Effector CD8-positive, alpha-beta T cell (primary cell): ENCODE measurements around the gene LRBA.
"Not testable (repeated sequence)": the region's sequence is repeated elsewhere in the genome, so short reads cannot be mapped to it uniquely, and the experiment has no call there.

Experiments used
- DNase-seq: peaks from one replicate; lab custom pipeline; 2025; lab: John Stamatoyannopoulos, UW

Gene LRBA

DNA sequence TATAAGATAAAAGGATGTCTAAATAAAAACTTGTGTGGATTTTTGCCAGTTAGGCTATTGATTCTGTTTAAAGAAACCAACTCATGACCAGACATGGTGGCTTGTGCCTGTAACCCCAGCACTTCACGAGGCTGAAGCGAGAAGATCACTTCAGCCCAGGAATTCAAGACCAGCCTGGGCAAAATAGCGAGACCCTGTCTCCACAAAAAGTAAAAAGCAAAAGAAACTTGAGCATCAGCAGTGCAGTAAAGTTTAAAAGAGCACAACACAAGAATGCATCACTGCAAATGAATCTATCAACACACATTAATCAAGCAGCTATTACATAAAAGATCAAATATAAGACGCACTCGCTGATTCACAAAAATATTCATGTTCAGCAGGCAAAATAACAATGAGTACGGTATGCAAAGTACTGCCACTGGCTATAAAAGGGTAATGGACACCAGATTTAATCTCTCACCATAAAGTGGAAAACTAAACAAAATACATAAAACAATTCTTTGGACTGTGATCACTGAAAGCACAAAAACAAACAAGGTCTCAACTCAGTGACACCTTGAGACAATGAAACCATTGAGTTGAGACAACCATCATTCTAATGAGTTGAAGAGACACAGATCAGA, 41.3 kb downstream of the LRBA start:
- DNase-seq = no peak

DNA sequence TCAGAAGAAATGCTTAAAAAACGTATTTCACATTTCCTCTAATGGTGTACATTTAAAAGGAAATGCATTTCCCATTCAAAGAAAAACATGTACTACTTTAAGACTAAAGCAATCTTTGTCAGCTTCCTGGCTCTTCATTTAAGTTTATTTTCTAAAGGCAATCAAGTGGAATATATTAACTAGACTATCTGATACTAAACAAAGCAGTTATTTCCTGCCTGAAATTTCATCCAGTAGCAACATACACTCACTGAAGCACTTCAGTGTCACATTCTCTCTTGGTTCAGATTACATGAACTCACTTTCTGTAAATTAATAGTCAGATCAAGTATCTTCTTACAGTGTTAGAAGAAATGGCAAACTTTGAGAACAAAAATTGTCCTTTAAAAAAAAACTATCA, 42.5 kb downstream of the LRBA start:
- no peak for DNase-seq

DNA sequence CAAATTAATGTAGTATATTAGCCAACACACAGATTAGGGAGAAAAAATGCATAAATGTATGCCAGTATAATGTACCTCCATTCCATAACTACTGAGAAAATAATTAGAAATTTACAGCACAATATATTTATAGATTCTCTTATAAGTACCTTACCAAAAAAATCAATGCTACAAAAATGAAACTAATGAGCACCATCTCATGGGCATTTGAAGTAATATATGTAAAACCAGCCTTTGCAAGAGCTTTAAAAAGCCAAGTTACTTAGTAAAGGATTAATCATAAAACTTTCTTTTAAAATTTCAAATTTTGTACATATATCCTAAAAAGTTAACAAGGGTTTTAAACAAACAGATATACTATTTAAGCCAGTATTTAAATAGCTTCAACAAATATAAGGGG, 43.2 kb downstream of the LRBA start:
- no peak for DNase-seq

DNA sequence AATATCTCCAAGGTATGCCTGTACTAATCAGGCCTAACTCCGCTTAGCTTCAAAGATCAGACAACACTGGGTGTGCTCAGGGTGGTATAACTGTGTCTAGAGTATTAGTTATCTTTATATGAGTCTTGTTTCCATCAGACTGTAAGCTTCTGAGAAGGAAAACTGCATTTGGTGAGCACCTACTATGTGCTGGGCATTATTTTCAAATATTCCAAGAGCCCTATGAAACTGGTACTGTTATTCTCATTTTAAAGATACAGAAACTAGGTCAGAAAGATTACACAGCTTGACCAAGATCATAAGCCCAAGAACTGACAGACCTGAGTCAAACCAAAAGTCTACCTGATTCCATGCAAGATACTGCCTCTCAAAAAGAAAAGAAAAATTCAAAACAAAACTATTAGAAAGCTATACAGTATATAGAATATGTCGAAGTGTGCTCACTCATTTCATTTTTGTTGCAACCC, 44.4 kb downstream of the LRBA start:
- DNase-seq = no peak

DNA sequence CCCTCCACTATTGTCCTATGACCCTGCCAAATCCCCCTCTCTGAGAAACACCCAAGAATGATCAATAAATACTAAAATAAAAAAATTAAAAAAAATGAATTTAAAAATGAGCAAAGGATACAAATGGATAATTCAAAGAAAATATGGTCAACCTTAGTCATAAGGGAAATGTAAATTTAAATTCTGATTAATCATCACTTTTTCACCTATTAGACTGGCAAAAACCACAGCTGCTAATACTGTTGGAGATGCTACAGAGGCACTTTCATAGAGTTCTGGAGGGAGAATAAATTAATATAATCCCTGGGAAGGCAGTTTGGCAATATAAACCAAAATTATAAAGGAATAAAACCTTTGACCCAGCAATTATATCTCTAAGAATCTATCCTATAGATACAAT, 50.3 kb downstream of the LRBA start:
- DNase-seq = no peak

DNA sequence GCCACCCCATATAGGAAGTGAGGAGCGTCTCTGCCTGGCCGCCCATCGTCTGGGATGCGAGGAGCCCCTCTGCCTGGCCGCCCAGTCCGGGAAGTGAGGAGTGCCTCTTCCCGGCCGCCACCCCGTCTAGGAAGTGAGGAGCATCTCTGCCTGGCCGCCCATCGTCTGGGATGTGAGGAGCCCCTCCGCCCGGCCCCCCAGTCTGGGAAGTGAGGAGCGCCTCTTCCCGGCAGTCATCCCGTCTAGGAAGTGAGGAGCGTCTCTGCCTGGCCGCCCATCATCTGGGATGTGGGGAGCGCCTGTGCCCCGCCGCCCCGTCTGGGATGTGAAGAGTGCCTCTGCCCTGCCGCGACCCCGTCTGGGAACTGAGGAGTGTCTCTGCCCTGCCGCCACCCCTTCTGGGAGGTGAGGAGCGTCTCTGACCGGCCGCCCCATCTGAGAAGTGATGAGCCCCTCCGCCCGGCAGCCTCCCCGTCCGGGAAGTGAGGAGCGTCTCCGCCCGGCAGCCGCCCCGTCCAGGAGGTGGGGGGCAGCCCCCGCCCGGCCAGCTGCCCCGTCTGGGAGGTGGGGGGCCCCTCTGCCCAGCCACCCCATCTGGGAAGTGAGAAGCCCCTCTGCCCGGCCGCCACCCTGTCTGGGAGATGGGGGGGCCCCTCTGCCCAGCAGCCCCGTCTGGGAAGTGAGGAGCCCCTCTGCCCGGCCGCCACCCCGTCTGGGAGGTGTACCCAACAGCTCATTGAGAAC, 51.3 kb downstream of the LRBA start:
- not testable (repeated sequence) for DNase-seq

DNA sequence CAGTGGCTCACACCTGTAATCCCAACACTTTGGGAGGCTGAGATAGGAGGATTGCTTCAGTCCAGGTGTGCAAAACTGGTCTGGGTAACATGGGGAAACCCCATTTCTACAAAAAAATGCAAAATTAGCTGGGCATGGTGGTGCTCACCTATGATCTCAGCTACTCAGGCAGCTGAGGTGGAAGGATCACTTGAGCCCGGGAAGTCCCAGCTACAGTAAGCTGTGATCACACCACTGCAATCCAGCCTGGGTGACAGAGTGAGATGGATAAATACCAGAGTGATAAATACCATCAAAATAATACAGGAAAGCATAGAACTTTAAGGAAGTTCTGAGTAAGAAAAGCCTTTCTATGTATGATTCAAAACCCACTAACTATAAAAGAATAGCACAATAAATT, 52.8 kb downstream of the LRBA start:
- DNase-seq = no peak

DNA sequence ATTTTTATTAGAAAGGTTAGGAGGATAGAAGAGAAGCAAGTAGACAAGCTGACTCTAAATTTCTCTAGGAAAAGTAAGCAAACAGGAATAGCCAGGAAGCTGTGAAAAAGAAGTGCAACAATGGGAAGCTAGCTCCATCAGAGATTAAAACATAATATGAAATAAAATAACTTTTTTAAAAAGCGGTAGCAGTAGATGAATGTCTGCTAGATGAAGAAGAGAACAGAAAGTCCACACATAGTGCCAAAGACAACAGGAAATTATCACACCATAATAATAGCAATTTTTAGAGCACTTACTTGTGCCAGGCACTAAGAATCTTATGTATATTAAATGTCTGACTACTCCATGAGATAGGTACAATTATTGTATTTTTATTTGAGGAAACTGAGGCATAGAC, 53.5 kb downstream of the LRBA start:
- no peak for DNase-seq

DNA sequence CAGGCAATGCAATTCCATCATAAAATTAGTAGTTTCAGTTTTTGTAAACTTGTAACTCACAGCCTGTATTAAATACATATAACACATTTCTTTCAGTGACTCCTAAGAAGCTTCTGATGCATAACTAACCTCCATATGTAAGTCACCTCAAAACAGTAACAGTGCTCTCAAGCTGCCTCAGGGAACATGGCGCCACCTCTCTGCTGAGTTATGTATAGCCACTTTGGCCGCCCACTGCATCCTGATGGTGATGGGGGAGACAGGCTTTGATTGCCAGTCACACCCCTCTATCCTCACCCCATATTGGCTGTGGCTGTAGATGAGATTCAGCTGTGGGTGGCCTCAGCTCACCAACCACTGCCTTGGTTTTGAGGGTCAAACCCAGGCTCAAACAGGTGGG, 54.3 kb downstream of the LRBA start:
- no peak for DNase-seq

DNA sequence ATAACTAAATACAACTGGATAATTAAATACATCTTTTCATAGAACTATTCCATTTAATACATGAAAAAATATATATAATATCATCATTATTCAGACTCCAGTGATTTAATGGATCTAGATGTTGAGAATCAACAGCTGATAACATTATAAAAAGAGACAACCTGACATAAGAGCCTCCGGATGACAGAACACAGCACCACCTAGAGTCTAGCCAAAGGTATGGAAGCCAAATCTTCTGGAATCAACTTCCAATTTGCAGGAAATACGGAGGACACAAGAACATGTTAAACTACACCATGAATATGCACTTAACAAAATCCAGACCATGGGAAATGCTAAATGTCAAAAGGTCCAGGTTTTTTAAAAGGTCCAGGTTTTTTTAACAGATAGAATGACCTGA, 55.0 kb downstream of the LRBA start:
- DNase-seq = no peak

DNA sequence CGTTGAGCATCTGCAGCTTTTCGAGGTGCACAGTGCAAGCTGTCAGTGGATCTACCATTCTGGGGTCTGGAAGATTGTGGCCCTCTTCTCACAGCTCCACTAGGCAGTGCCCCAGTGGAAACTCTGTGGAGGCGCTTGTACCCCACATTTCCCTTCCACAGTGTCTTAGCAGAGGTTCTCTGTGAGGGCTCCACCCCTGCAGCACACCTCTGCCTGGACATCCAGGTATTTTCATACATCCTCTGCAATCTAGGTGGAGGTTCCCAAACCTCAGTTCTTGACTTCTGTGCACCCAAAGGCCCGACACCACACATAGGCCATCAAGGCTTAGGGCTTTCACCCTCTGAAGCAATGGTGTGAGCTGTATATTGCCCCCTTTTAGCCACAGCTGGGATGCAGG, 57.1 kb downstream of the LRBA start:
- not testable (repeated sequence) for DNase-seq

DNA sequence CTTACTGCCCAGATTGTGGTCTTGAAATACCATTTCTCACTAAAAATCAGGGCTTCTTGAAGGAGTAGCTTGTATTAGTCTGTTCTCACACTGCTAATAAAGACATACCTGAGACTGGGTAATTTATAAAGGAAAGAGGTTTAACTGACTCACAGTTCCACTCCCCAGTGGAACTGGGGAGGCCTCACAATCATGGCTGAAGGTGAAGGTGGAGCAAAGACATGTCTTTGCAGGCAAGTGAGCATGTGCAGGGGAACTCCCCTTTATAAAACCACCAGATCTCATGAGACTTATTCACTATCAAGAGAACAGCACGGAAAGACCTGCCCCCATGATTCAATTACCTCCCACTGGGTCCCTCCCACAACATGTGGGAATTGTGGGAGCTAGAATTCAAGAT, 58.0 kb downstream of the LRBA start:
- DNase-seq = not testable (repeated sequence)

DNA sequence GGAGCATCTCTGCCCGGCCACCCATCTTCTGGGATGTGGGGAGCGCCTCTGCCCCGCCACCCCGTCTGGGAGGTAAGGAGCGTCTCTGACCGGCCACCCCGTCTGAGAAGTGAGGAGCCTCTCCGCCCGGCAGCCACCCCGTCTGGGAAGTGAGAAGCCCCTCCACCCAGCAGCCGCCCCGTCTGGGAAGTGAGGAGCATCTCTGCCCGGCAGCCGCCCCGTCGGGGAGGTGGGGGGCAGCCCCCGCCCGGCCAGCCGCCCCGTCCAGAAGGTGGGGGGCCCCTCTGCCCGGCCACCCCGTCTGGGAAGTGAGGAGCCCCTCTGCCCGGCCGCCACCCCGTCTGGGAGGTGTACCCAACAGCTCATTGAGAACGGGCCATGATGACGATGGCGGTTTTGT, 61.2 kb downstream of the LRBA start:
- not testable (repeated sequence) for DNase-seq

DNA sequence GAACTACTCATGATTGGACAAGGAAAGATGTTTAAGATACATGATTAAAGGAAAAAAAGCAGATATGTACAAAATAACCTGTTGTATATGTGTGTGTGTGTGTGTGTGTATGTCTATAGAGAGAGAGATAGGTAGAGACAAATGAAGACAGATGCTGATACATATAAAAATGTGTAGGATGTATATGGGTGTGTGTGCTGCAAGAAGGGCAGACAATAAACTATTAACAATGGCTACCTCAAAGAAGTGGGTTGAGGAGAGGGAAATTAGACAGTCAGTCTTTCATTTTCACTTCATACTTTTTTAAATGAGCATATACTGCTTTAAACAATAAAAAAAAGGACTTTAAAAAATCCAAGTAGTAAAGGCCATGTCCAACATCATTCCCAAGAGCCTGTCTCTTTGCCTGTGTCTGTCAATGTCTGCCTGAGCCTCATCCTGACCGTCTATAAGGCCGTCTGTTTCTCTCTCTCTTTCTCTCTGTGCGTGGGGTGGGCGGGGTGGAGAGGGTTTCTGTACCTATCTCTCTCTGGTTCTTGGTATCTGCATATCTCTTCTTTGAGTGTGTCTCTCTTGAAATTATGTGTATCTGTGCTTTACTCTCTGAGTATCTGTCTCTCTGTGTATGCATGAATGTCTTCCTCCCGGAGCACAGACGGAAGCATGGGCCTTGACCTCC, 62.8 kb downstream of the LRBA start:
- DNase-seq = no peak

DNA sequence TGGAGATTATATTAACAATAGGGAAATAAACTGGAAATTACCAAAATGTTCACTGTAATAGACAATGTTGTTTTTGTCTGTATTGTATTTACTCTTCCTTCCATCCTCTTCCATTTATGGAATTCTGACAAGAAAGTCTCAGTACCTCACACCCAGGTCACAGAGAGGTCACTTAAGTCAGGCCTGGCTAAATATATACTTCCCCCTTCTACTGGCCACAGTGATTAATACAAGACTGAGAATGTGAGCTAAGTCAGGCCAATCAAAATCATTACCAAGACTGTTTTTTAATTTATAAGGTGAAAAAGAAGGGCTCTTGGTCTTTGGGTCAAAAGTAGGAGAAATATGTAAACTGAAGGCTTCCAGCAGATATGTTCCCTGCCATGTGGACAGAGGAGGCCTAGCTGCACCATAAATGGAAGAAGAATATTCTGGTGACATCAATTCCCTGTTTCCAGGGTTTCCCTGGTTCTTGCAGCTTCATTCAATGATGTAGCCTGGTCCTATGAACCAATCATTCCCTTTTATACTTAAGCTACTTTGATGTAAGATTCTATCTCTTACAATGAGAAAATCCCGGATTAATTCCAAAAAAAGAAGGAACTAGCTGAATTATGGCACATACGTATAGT, 64.3 kb downstream of the LRBA start:
- DNase-seq = no peak

DNA sequence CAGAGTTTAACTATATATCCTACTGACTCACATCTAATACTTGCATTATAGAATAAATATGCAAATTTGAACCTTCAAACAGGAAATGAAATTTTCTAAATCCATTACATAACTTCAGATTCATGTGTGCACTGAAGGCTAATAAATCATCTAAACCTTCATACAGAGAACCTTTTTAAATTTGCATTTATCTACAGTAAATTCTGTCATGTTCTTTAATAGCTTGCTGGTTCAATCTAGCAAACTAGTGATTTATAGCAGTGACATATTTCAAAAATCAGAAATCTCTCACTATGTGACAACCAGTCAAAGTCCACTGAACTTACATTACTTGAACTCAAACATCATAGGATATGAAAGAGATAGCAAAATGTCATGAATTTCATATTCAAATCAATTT, 65.1 kb downstream of the LRBA start:
- DNase-seq = no peak

DNA sequence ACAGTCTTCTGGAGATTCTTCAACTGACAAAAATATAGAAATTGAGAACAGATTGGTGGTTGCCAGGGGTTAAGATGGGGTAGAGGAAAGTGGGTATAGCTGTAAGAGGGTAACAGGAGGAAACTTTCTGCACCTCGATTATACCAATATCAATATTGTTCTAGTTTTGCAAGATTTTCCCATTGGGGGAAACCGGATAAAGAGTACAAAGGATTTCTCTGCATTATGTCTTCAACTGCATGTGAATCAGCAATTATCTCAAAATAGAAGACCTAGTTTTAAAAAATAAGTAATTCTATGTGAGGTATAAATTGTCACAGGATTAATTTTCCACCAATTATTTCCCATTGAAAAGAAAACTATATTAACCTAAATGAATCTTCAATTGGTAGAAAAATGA, 65.7 kb downstream of the LRBA start:
- no peak for DNase-seq

DNA sequence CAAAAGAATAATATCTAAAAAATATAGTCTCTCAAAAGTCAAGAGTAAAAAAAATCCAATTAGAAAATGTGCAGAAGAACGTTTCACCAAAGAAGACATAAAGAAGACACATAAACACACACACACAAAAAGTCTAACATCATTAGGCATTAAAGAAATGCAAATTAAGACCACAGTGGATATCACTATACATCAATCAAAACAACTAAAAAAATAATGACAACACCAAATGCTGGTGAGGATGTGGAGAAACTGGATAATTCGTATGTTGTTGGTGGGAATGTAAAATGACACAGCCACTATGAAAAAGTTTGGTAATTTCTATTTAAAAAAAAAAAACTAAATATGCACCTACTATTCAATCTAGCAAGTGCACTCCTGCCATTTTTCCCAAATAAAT, 66.4 kb downstream of the LRBA start:
- DNase-seq = no peak

DNA sequence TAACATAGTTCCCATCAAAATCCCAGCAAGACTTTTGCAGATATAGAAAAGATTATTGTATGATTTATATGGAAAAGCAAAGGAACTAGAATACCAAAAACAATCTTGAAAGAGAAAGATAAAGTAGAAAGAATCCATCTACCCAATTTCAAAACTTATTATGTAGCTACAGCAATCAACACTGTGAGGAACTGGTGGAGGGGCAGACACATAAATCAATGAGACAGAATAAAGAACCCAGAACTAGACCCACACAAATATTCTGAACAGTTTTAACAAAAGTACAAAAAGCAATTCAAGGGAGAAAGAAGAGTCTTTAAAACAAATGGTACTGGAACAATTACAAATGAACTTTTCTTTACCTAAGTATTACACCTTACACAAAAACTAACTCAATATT, 67.0 kb downstream of the LRBA start:
- no peak for DNase-seq

DNA sequence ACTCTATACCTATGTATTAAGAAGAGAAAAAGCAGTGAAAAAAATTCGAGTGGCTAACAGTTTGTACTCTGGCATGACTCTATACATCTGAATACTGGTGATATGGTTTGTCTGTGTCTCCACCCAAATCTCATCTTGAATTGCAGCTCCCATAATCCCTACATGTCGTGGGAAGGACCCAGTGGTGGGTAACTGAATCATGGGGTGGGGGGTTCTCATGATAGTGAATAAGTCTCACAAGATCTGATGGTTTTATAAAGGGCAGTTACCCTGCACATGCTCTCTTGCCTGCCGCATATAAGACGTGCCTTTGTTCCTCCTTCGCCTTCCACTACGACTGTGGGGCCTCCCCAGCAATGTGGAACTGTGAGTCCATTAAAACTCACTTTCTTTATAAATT, 70.4 kb downstream of the LRBA start:
- DNase-seq = no peak

DNA sequence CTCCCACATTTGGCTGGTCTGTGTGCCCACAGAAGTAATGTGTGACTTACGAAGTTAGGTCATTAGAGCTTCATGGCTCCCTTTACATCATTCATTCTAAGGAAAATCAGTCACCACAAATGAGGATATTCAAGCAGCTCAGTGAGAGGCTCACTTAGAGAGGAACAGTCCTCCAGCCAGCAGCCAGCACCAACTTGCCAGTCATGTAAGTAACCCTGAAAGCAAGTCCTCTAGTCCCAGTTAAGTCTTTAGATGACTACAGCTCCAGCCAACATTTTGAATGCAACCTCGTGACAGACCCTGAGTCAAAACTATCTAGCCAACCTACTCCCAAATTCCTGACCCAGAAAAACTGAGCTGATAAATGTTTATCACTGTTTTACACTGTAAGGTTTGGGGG, 71.3 kb downstream of the LRBA start:
- no peak for DNase-seq

DNA sequence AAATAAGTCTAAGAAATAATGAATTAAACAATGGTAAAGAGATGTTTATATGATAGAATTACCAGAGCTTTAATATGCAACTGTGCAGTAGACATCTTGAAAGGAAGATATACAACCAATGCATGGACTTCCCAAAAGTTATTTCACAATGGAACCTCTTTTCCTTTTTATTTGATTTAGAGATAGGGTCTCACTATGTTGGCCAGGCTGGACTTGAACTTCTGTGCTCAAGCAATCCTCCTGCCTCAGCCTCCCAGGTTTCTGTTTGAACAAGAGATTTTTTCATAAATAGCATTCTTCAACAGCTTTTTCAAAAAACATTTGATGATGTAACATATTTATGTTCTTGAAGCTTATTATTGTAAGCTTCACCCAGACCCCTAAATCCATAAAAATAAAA, 72.0 kb downstream of the LRBA start:
- no peak for DNase-seq

DNA sequence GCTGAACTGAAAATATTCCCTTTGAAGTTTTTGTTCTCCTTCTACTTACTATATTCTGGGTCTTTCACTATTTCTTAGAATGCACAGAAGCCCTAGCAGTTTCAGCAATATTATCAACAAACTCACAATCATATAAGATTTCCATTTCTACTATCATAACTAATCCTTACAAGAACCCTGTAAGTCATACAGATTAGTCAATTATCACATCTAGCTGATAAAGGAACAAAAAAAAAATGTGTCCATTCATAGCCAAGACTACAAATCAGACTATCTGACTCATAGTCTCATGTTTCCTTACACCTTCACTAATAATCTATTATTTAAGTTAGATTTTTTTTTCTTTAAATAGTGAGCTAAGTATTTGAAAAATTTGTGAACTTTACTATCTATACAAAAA, 72.5 kb downstream of the LRBA start:
- DNase-seq = no peak
